ENCODE measurements around the gene SESN2. TPM values are rescaled to one million over a fixed set of nuclear protein-coding genes. Genes with fewer than 3 reads are reported as not detected.

The SESN2 gene
- total and polyA plus RNA-seq, 2 experiments from 2014 or later: 34.3 to 57.8 TPM

DNA sequence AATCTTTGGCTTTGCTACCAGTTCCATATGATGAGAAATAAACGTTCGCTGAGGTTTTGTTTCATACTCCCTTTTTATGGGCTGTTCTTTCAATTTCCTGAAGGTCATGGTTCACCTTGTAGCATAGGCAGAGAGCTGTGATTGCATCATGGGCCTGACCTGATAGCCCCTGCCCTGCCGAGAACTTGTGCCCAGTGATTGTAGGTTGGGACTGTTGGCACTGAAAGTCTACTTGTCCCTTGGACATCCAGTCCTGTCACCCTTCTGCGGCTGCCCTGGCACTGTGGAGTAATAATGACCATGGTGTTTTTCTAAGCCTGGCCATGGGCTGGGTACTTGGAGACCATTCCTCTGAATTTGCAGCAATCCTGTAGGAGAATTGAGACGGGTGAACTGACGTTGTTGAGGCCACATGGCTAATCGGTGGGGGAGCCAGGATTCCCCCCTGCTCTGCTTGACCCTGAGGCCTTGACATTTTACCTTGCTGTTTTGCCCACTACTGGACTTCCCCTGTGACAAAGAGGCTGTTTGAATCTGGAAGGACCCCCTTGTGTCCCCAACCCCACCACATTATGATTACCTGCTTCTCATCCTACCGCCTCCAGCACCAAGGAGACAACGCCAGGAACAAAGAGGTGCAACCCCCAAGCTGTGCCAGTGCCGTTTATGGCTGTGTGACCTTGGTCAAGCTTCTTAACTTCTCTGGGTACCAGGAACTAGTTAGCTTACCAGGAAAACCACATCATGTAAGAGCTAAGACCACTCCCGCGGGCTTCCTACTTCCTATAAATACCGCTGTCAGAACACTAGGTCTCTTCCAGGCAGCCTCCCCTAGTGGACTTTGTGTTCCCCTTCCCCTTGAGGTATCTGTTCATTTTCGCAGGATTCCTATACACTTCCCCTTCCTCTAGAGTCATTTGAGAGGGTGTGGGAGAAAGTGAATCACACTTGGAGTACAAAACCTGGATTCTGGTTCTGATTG is 23.4 kb downstream of the SESN2 start:
- Histone ChIP-seq H3K4me2 (ENCODE audit: unreplicated experiment) (no peak overlapping the region), H3K36me3 (ENCODE audit: low read depth) (peaks cover 66% of the 10 kb centered on the region)
- WGBS, 2 experiments (ENCODE audit: low coverage in 1 of 2, low lambda C conversion rate in 2 of 2, missing lambda C conversion rate in 2 of 2): 89 to 91% methylated on average over 14 of the region's 14 CpGs

DNA sequence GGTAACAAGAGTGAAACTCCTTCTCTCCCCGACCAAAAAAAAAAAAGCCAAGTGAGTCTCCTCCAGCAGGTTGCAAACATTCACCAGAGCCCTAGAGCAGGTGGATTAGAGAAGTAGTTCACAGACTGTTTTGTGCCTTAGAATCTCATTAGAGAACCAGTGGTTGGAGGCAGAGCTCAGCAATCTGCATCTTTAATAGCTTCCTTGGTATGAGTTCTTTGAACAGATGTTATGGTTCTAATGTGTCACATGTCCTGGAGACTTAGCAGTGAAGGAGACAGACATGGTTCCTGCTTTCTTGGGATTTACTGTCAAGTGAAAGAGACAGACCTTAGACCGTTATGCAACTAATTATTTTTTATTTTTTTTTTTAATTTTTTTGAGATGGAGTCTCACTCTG is 26.8 kb downstream of the SESN2 start:
- H3K79me2 ChIP-seq (ENCODE audit: insufficient read depth): peaks cover 5% of the 10 kb centered on the region
- no peak overlapping the region for H2AFZ ChIP-seq
- peaks cover 58% of the 10 kb centered on the region for H3F3A ChIP-seq (ENCODE audit: insufficient read depth)
- no peak overlapping the region for H3K27ac ChIP-seq
- in situ Hi-C loops (cut with MboI): no loop called here
- no peak overlapping the region for H3K4me3 ChIP-seq
- no peaks in the 10 kb centered on the region for H3K27me3 ChIP-seq (replicated peaks; ENCODE audit: insufficient read depth)
- peaks cover 32% of the 10 kb centered on the region for H3K36me3 ChIP-seq (ENCODE audit: low read depth)
- DNase-seq: no peak
- H3K9me2 ChIP-seq (ENCODE audit: insufficient read depth): no peaks in the 10 kb centered on the region
- WGBS, 2 experiments (ENCODE audit: low coverage in 1 of 2, low lambda C conversion rate in 2 of 2, missing lambda C conversion rate in 2 of 2): 7 to 10% methylated on average over 2 of the region's 2 CpGs
- H3K4me1 ChIP-seq (ENCODE audit: insufficient read depth): no peaks in the 10 kb centered on the region
- H3K9ac ChIP-seq: no peak overlapping the region
- TF ChIP-seq EZH2phosphoT487 (IDR thresholded peaks at IDR 0.05; ENCODE audit: insufficient read depth, low read depth) (no peak), EZH2 (IDR thresholded peaks at IDR 0.05; ENCODE audit: insufficient read depth, poor library complexity, severe bottlenecking) (no peak)
- H4K20me1 ChIP-seq (ENCODE audit: insufficient read depth): no peaks in the 10 kb centered on the region
- no peaks in the 10 kb centered on the region for H3K9me3 ChIP-seq (ENCODE audit: low read depth)
- H3K4me2 ChIP-seq (ENCODE audit: unreplicated experiment): no peak overlapping the region

More for the DNA sequence above, 23.4 kb downstream of the SESN2 start:
- Histone ChIP-seq H3K9me3 (ENCODE audit: low read depth) (no peaks in the 10 kb centered on the region), H3K79me2 (ENCODE audit: insufficient read depth) (peaks cover 39% of the 10 kb centered on the region), H3F3A (ENCODE audit: insufficient read depth) (peaks cover 85% of the 10 kb centered on the region), H3K9ac (no peak overlapping the region), H3K4me1 (ENCODE audit: insufficient read depth) (no peaks in the 10 kb centered on the region), H3K9me2 (ENCODE audit: insufficient read depth) (no peaks in the 10 kb centered on the region), H3K4me3 (no peak overlapping the region), H3K27me3 (replicated peaks; ENCODE audit: insufficient read depth) (no peaks in the 10 kb centered on the region), H2AFZ (no peak overlapping the region), H3K27ac (no peak overlapping the region), H4K20me1 (ENCODE audit: insufficient read depth) (peaks cover 4% of the 10 kb centered on the region; the same call in 1 of the 2 replicates)
- DNase-seq: no peak
- in situ Hi-C loops (cut with MboI): no loop called here
- TF ChIP-seq EZH2 (IDR thresholded peaks at IDR 0.05; ENCODE audit: insufficient read depth, poor library complexity, severe bottlenecking) (no peak), EZH2phosphoT487 (IDR thresholded peaks at IDR 0.05; ENCODE audit: insufficient read depth, low read depth) (no peak)

GRCh38 chr1:28288487-28288886 is 29.2 kb downstream of the SESN2 start:
- Histone ChIP-seq H4K20me1 (ENCODE audit: insufficient read depth) (no peaks in the 10 kb centered on the region), H3K9me2 (ENCODE audit: insufficient read depth) (no peaks in the 10 kb centered on the region), H3K27me3 (replicated peaks; ENCODE audit: insufficient read depth) (no peaks in the 10 kb centered on the region), H3K27ac (no peak overlapping the region), H3K36me3 (ENCODE audit: low read depth) (peaks cover 8% of the 10 kb centered on the region; the same call in 1 of the 2 replicates), H3K4me3 (no peak overlapping the region), H3F3A (ENCODE audit: insufficient read depth) (peaks cover 35% of the 10 kb centered on the region), H2AFZ (no peak overlapping the region), H3K4me2 (ENCODE audit: unreplicated experiment) (no peak overlapping the region), H3K4me1 (ENCODE audit: insufficient read depth) (no peaks in the 10 kb centered on the region), H3K9me3 (ENCODE audit: low read depth) (no peaks in the 10 kb centered on the region), H3K9ac (no peak overlapping the region), H3K79me2 (ENCODE audit: insufficient read depth) (no peaks in the 10 kb centered on the region)
- 80 to 82% methylated on average over 8 of the region's 8 CpGs for WGBS, 2 experiments (ENCODE audit: low coverage in 1 of 2, low lambda C conversion rate in 2 of 2, missing lambda C conversion rate in 2 of 2)
- no peak for TF ChIP-seq EZH2 (IDR thresholded peaks at IDR 0.05; ENCODE audit: insufficient read depth, poor library complexity, severe bottlenecking)
- no peak for TF ChIP-seq EZH2phosphoT487 (IDR thresholded peaks at IDR 0.05; ENCODE audit: insufficient read depth, low read depth)
- in situ Hi-C loops (cut with MboI): no loop called here
- no peak for DNase-seq

- 67 to 84% methylated on average over 2 of the region's 2 CpGs for WGBS, 2 experiments (ENCODE audit: low coverage in 1 of 2, low lambda C conversion rate in 2 of 2, missing lambda C conversion rate in 2 of 2)
- Histone ChIP-seq H3K9me2 (ENCODE audit: insufficient read depth) (no peaks in the 10 kb centered on the region), H3K36me3 (ENCODE audit: low read depth) (no peaks in the 10 kb centered on the region), H3K9me3 (ENCODE audit: low read depth) (no peaks in the 10 kb centered on the region), H3F3A (ENCODE audit: insufficient read depth) (peaks cover 16% of the 10 kb centered on the region; the same call in 1 of the 2 replicates), H3K79me2 (ENCODE audit: insufficient read depth) (no peaks in the 10 kb centered on the region), H3K4me2 (ENCODE audit: unreplicated experiment) (no peak overlapping the region), H3K27ac (no peak overlapping the region), H3K9ac (no peak overlapping the region), H3K4me3 (no peak overlapping the region), H3K27me3 (replicated peaks; ENCODE audit: insufficient read depth) (no peaks in the 10 kb centered on the region), H3K4me1 (ENCODE audit: insufficient read depth) (no peaks in the 10 kb centered on the region), H2AFZ (no peak overlapping the region), H4K20me1 (ENCODE audit: insufficient read depth) (no peaks in the 10 kb centered on the region)
- DNase-seq: no peak
- TF ChIP-seq EZH2 (IDR thresholded peaks at IDR 0.05; ENCODE audit: insufficient read depth, poor library complexity, severe bottlenecking) (no peak), EZH2phosphoT487 (IDR thresholded peaks at IDR 0.05; ENCODE audit: insufficient read depth, low read depth) (no peak)
- in situ Hi-C loops (cut with MboI): no loop called here
Measured at GRCh38 chr1:28290851-28291250, 31.5 kb downstream of the SESN2 start.
